Measurements from ENCODE around the gene CASP7.

The CASP7 gene

GRCh38 chr10:113689057-113689456 lies 9.3 kb downstream of the CASP7 start:
- TF ChIP-seq, protein P1, sequence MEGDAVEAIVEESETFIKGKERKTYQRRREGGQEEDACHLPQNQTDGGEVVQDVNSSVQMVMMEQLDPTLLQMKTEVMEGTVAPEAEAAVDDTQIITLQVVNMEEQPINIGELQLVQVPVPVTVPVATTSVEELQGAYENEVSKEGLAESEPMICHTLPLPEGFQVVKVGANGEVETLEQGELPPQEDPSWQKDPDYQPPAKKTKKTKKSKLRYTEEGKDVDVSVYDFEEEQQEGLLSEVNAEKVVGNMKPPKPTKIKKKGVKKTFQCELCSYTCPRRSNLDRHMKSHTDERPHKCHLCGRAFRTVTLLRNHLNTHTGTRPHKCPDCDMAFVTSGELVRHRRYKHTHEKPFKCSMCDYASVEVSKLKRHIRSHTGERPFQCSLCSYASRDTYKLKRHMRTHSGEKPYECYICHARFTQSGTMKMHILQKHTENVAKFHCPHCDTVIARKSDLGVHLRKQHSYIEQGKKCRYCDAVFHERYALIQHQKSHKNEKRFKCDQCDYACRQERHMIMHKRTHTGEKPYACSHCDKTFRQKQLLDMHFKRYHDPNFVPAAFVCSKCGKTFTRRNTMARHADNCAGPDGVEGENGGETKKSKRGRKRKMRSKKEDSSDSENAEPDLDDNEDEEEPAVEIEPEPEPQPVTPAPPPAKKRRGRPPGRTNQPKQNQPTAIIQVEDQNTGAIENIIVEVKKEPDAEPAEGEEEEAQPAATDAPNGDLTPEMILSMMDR (IDR thresholded peaks at IDR 0.05; ENCODE audit: low read depth, low read length) = no peak
- TF ChIP-seq, protein P2, sequence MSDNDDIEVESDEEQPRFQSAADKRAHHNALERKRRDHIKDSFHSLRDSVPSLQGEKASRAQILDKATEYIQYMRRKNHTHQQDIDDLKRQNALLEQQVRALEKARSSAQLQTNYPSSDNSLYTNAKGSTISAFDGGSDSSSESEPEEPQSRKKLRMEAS (IDR thresholded peaks at IDR 0.05; ENCODE audit: low read depth, low read length) = no peak
- TF ChIP-seq MYC (IDR thresholded peaks at IDR 0.05; ENCODE audit: low read depth, low read length) (no peak), POLR2A (IDR thresholded peaks at IDR 0.05; ENCODE audit: extremely low read depth, insufficient read length) (no peak)
- no peak overlapping the region for H3K4me3 ChIP-seq (ENCODE audit: low read depth, low read length)

GRCh38 chr10:113689574-113689973 lies 9.9 kb downstream of the CASP7 start:
- TF ChIP-seq, protein P2 (IDR thresholded peaks at IDR 0.05; ENCODE audit: low read depth, low read length) = no peak
- TF ChIP-seq MYC (IDR thresholded peaks at IDR 0.05; ENCODE audit: low read depth, low read length) (no peak), POLR2A (IDR thresholded peaks at IDR 0.05; ENCODE audit: extremely low read depth, insufficient read length) (no peak)
- TF ChIP-seq, protein P1 (IDR thresholded peaks at IDR 0.05; ENCODE audit: low read depth, low read length) = no peak
- no peak for DNase-seq (ENCODE audit: low read depth)
- H3K4me3 ChIP-seq (ENCODE audit: low read depth, low read length) = no peak overlapping the region

More at GRCh38 chr10:113689057-113689456, 9.3 kb downstream of the CASP7 start:
- DNase-seq (ENCODE audit: low read depth) = no peak

GRCh38 chr10:113690749-113691148 lies 11.0 kb downstream of the CASP7 start:
- H3K4me3 ChIP-seq (ENCODE audit: low read depth, low read length) = no peak overlapping the region
- no peak for DNase-seq (ENCODE audit: low read depth)
- TF ChIP-seq MYC (IDR thresholded peaks at IDR 0.05; ENCODE audit: low read depth, low read length) (no peak), POLR2A (IDR thresholded peaks at IDR 0.05; ENCODE audit: extremely low read depth, insufficient read length) (no peak)
- TF ChIP-seq, protein P1 (IDR thresholded peaks at IDR 0.05; ENCODE audit: low read depth, low read length) = no peak
- TF ChIP-seq, protein P2 (IDR thresholded peaks at IDR 0.05; ENCODE audit: low read depth, low read length) = no peak

- no peak for DNase-seq (ENCODE audit: low read depth)
- TF ChIP-seq, protein P1 (IDR thresholded peaks at IDR 0.05; ENCODE audit: low read depth, low read length) = no peak
- TF ChIP-seq MYC (IDR thresholded peaks at IDR 0.05; ENCODE audit: low read depth, low read length) = no peak
- TF ChIP-seq, protein P2 (IDR thresholded peaks at IDR 0.05; ENCODE audit: low read depth, low read length) = no peak
- TF ChIP-seq POLR2A (IDR thresholded peaks at IDR 0.05; ENCODE audit: extremely low read depth, insufficient read length) = no peak
- no peak overlapping the region for H3K4me3 ChIP-seq (ENCODE audit: low read depth, low read length)
These were observed 11.7 kb downstream of the CASP7 start for GRCh38 chr10:113691381-113691780.

DNA sequence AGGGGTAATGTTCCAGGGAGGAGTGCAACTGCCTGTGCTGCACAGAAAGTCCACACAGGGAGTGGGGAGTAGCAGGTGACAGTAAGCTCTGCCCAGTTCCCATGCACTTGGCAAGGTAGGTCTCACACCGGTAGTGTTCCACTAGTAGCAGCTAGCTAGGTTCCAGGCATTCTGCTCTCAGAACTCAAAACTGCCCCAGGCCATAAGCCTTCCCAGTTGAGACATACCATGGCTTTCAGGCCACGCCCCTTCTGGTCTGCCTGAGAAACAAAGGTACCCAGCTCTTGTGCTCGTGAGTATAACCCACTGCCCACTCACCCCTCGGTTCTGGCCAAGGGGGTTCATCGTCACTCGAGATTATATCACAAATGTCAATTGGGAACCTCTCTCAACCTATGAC lies 12.6 kb downstream of the CASP7 start:
- DNase-seq (ENCODE audit: low read depth) = no peak
- no peak for TF ChIP-seq MYC (IDR thresholded peaks at IDR 0.05; ENCODE audit: low read depth, low read length)
- TF ChIP-seq, protein P1 (IDR thresholded peaks at IDR 0.05; ENCODE audit: low read depth, low read length) = no peak
- TF ChIP-seq, protein P2 (IDR thresholded peaks at IDR 0.05; ENCODE audit: low read depth, low read length) = no peak
- TF ChIP-seq POLR2A (IDR thresholded peaks at IDR 0.05; ENCODE audit: extremely low read depth, insufficient read length) = no peak
- no peak overlapping the region for H3K4me3 ChIP-seq (ENCODE audit: low read depth, low read length)

All from NB4 (cell line).